Fibroblast of lung (primary cell): ENCODE data around the gene TSHZ2. TPM values are rescaled to one million over a fixed set of nuclear protein-coding genes. Genes with fewer than 3 reads are reported as not detected.

Experiments
- DNase-seq, 2 donors: peaks; one replicate each; pipeline versions ENCODE4 v3.0.0 to v3.0.0-alpha.2; 2010; ENCODE audit warnings: low read depth in 2 of 2
- H2AFZ ChIP-seq: 2 replicates; pipeline ENCODE4 v1.5.1; 2012; ENCODE audit warnings: low read length, control low read depth, inconsistent platforms
- H3K27ac ChIP-seq: 2 replicates; pipeline ENCODE4 v1.5.1; 2011; ENCODE audit warnings: low read length, control low read depth; ENCODE audit not compliant: insufficient read depth
- H3K27me3 ChIP-seq: 2 replicates; pipeline ENCODE4 v1.5.1; 2011; ENCODE audit warnings: mild to moderate bottlenecking, low read length; ENCODE audit not compliant: control insufficient read depth, insufficient read depth
- H3K36me3 ChIP-seq: 2 replicates; pipeline ENCODE4 v1.5.1; 2011; ENCODE audit warnings: low read length; ENCODE audit not compliant: control insufficient read depth, insufficient read depth
- H3K4me1 ChIP-seq: 2 replicates; pipeline ENCODE4 v1.5.1; 2011; ENCODE audit warnings: low read length; ENCODE audit not compliant: control insufficient read depth, insufficient read depth; ENCODE audit errors: extremely low read depth
- H3K4me2 ChIP-seq: 2 replicates; pipeline ENCODE4 v1.5.1; 2011; ENCODE audit warnings: low read length, control low read depth; ENCODE audit not compliant: insufficient read depth; ENCODE audit errors: extremely low read depth
- H3K4me3 ChIP-seq, 4 experiments: fragments of 200-600 bp in 1 of 4; sonication (generic) in 1 of 4; replicated peaks in 1 of 4; 2 replicates each; pipeline ENCODE4 v1.5.1; 2011 to 2016; ENCODE audit warnings: low read length in 4 of 4, low read depth in 3 of 4, mild to moderate bottlenecking in 3 of 4, control low read depth in 2 of 4, inconsistent platforms in 1 of 4, mixed read lengths in 1 of 4; ENCODE audit not compliant: insufficient read depth in 1 of 4; ENCODE audit errors: control extremely low read depth in 1 of 4
- H3K79me2 ChIP-seq: 2 replicates; pipeline ENCODE4 v1.5.1; 2012; ENCODE audit warnings: mild to moderate bottlenecking, low read length, inconsistent platforms; ENCODE audit not compliant: control insufficient read depth, insufficient read depth
- H3K9ac ChIP-seq: 2 replicates; pipeline ENCODE4 v1.5.1; 2011; ENCODE audit warnings: mild to moderate bottlenecking, low read length, control low read depth; ENCODE audit not compliant: insufficient read depth
- H3K9me3 ChIP-seq: 2 replicates; pipeline ENCODE4 v1.5.1; 2012; ENCODE audit warnings: low read depth, low read length; ENCODE audit not compliant: control insufficient read depth, insufficient read depth
- H4K20me1 ChIP-seq: 2 replicates; pipeline ENCODE4 v1.5.1; 2011; ENCODE audit warnings: low read length; ENCODE audit not compliant: control insufficient read depth, insufficient read depth; ENCODE audit errors: extremely low read depth
- CTCF ChIP-seq, 2 donors: IDR thresholded peaks in 1 of 2; conservative IDR thresholded peaks in 1 of 2; 1 replicate in 1 of 2; 2 replicates in 1 of 2; pipeline ENCODE4 v1.5.1; 2011 to 2012; ENCODE audit warnings: low read length in 2 of 2, control low read depth in 1 of 2, inconsistent platforms in 1 of 2, low read depth in 1 of 2, mild to moderate bottlenecking in 1 of 2
- EZH2 ChIP-seq: IDR thresholded peaks from 2 replicates; pipeline ENCODE4 v1.5.1; 2012; ENCODE audit warnings: low read length, control low read depth, mild to moderate bottlenecking; ENCODE audit errors: missing control alignments
- polyA plus RNA-seq, 2 donors: library from polyadenylated mRNA; depleted of rRNA in 1 of 2; stranded (reverse) in 1 of 2; unstranded in 1 of 2; fragments of >200 nt; gene quantifications; 2 replicates each; pipeline ENCODE4 v1.2.1, GENCODE V29; 2011 to 2012; ENCODE audit warnings: missing spikeins in 1 of 2
- total RNA-seq: library from RNA; depleted of rRNA; stranded (reverse); fragments of >200 nt; gene quantifications from 2 replicates; pipeline ENCODE4 v1.2.1, GENCODE V29; 2014

The TSHZ2 gene
- total and polyA plus RNA-seq, 2 donors (not counting 1 experiment from before 2014, with no cell fraction given), result 0.15 to 2.6 TPM

GRCh38 chr20:52937591-52938100 lies 34.5 kb upstream of the TSHZ2 start:
- Histone ChIP-seq H3K79me2 (no peaks in the 10 kb centered on the region), H4K20me1 (no peaks in the 10 kb centered on the region), H3K4me3 (no peak overlapping the region), H3K27ac (no peak overlapping the region), H3K9me3 (no peaks in the 10 kb centered on the region), H3K27me3 (no peaks in the 10 kb centered on the region), H2AFZ (no peak overlapping the region), H3K36me3 (no peaks in the 10 kb centered on the region), H3K9ac (no peak overlapping the region), H3K4me2 (no peak overlapping the region), H3K4me1 (no peaks in the 10 kb centered on the region)
- peak in 1 of 2 donors; percentile 76 for DNase-seq
- TF ChIP-seq CTCF (conservative IDR thresholded peaks at IDR 0.05 in 1 of 2, IDR thresholded peaks at IDR 0.05 in 1 of 2; ENCODE audit: low read depth in 1 of 2, low read length in 2 of 2), result no peak

GRCh38 chr20:52939141-52939540 lies 33.0 kb upstream of the TSHZ2 start:
- no peak for DNase-seq
- Histone ChIP-seq H3K4me2 (no peak overlapping the region), H3K9ac (no peak overlapping the region), H4K20me1 (no peaks in the 10 kb centered on the region), H3K27me3 (no peaks in the 10 kb centered on the region), H3K4me3 (no peak overlapping the region), H2AFZ (no peak overlapping the region), H3K79me2 (no peaks in the 10 kb centered on the region), H3K4me1 (no peaks in the 10 kb centered on the region), H3K27ac (no peak overlapping the region), H3K36me3 (no peaks in the 10 kb centered on the region), H3K9me3 (no peaks in the 10 kb centered on the region)
- TF ChIP-seq CTCF (conservative IDR thresholded peaks at IDR 0.05 in 1 of 2, IDR thresholded peaks at IDR 0.05 in 1 of 2; ENCODE audit: low read depth in 1 of 2, low read length in 2 of 2) (no peak), EZH2 (no peak)

GRCh38 chr20:52941808-52942207 lies 30.4 kb upstream of the TSHZ2 start:
- H3K4me2 ChIP-seq, result no peak overlapping the region

More at GRCh38 chr20:52941808-52942207, 30.4 kb upstream of the TSHZ2 start:
- Histone ChIP-seq H3K27me3 (no peaks in the 10 kb centered on the region), H3K27ac (no peak overlapping the region), H3K79me2 (no peaks in the 10 kb centered on the region), H2AFZ (no peak overlapping the region), H3K4me1 (no peaks in the 10 kb centered on the region), H3K9ac (no peak overlapping the region), H3K9me3 (no peaks in the 10 kb centered on the region), H4K20me1 (no peaks in the 10 kb centered on the region), H3K36me3 (no peaks in the 10 kb centered on the region), H3K4me3 (no peak overlapping the region)
- peak in 1 of 2 donors; percentile 63 for DNase-seq
- TF ChIP-seq CTCF (conservative IDR thresholded peaks at IDR 0.05 in 1 of 2, IDR thresholded peaks at IDR 0.05 in 1 of 2; ENCODE audit: low read depth in 1 of 2, low read length in 2 of 2) (no peak), EZH2 (no peak)
